Measurements from ENCODE around the gene MINK1.
A peak's percentile ranks its signal among the peaks of the same experiment; 100 is the strongest.
"Not testable (repeated sequence)": the region's sequence is repeated elsewhere in the genome, so short reads cannot be mapped to it uniquely, and the experiment has no call there.

Gene MINK1

DNA sequence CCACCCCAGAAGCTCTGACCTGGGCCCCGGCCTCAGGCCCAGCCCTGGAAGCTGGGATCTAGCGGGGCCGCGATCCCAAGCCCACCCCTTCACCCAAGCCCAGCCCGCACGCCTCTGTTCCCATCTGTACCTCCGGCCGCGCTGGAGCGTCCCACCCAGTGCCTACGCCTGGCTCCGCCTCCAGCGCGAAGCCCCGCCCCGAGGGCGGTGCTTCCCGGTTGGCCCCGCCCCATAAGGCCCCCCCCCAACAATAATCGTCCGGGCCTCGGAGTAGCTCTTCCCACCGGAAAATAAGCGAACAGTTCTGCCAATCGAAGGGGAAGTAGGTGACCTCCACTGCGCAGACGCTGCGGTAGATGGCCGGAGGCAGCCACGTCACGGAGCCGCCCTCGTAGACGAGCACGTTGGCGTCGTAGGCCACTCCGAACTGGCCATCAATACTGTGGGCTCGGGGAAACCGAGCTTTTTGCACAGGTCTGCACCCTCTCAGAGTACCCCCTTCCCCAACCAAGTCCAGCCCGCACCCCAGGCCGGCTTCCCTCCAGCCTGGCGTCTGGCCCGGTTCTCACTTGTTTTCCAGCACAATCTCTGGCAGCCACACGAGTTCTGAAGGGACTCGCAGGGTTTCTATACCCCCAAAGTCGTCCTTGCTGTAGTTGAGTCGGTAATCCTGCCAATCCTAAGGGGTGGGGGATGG, 68.7 kb downstream of the MINK1 start:
- no peak for DNase-seq

- DNase-seq, result no peak
These were observed 69.4 kb downstream of the MINK1 start for GRCh38 chr17:4902540-4902939.

- peak; percentile 40 for DNase-seq
These were observed 70.1 kb downstream of the MINK1 start, which contains the start of gene CHRNE for GRCh38 chr17:4903051-4903818. CHRNE (minus strand) TSS chr17:4903098; CDS start chr17:4903063, 35 bp downstream.

- not testable (repeated sequence) for DNase-seq
These were observed 73.5 kb downstream of the MINK1 start for GRCh38 chr17:4906642-4907041.

- DNase-seq, result no peak
These were observed 75.2 kb downstream of the MINK1 start for GRCh38 chr17:4908301-4908700.

GRCh38 chr17:4908711-4909496, 75.8 kb downstream of the MINK1 start:
- peak; percentile 45 for DNase-seq

- DNase-seq, result no peak
These were observed 80.9 kb downstream of the MINK1 start for GRCh38 chr17:4913994-4914393.

DNA sequence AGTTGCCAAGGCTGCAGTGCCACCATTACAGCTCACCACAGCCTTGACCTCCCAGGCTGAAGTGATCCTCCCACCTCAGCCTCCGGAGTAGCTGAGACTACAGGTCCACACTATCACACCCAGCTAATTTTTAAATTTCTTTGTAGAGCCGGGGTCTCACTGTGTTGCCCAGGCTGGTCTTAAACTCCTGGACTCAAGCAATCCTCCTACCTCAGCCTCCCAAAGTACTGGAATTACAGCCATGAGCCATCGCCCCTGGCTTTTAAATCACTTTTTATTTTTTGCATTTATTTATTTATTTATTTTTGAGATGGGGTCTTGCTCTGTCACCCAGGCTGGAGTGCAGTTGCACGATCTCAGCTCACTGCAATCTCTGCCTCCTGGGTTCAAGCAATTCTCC, 81.4 kb downstream of the MINK1 start:
- DNase-seq, result not testable (repeated sequence)

DNA sequence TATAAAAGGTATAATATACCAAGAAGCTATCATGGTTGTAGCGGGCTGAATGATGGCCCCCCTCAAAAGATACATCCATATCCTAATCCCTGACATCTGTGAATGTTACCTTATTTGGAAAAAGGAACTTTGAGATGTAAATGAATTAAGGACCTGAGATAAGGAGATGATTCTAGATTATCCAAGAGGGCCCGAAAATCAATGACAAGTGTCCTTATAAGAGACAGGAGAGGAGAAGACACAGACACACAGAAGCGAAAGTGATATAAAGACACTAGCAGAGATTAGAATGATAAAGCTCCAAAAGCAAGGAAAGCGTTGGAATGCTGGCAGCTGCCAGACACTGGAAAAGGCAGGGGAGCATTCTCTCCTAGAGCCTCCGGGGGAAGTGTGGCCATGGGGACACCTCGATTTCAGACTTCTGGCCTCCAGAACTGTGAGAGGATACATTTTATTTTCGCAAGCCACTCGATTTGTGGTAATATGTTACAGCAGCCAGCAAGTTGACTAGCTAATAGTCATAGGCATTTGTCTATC, 86.4 kb downstream of the MINK1 start:
- no peak for DNase-seq

- DNase-seq, result no peak
These were observed 87.4 kb downstream of the MINK1 start for GRCh38 chr17:4920351-4921048.

GRCh38 chr17:4921320-4921719, 88.2 kb downstream of the MINK1 start:
- DNase-seq, result no peak

- not testable (repeated sequence) for DNase-seq
These were observed 93.6 kb downstream of the MINK1 start for GRCh38 chr17:4926577-4927335.

GRCh38 chr17:4928881-4929280, 95.7 kb downstream of the MINK1 start:
- no peak for DNase-seq

DNA sequence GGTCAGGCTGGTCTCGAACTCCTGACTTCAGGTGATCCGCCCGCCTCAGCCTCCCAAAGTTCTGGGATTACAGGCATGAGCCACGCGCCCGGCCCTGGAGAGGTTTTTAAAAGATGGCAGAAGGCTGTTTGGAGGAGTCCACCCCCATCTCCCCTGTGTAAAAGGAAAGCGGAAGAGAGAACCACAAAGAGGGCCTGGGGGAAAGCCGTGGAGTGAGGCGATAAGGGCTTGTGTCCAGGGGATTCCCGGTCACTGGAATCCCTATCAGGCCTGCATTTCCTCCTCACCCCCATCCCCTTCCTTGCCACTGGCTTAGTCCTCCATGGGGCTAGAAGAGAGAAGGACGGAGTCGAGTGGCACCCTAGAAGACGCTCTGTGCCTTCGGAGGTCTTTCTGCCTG, 98.8 kb downstream of the MINK1 start, which contains the start of gene GP1BA:
Gene GP1BA (plus strand): TSS at position 315 of the 400 bp plus-strand sequence. CDS start 328 bp downstream, outside the sequence.
- DNase-seq, result no peak

DNA sequence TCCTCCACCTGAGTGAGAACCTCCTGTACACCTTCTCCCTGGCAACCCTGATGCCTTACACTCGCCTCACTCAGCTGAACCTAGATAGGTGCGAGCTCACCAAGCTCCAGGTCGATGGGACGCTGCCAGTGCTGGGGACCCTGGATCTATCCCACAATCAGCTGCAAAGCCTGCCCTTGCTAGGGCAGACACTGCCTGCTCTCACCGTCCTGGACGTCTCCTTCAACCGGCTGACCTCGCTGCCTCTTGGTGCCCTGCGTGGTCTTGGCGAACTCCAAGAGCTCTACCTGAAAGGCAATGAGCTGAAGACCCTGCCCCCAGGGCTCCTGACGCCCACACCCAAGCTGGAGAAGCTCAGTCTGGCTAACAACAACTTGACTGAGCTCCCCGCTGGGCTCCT, 99.6 kb downstream of the MINK1 start:
- no peak for DNase-seq

DNA sequence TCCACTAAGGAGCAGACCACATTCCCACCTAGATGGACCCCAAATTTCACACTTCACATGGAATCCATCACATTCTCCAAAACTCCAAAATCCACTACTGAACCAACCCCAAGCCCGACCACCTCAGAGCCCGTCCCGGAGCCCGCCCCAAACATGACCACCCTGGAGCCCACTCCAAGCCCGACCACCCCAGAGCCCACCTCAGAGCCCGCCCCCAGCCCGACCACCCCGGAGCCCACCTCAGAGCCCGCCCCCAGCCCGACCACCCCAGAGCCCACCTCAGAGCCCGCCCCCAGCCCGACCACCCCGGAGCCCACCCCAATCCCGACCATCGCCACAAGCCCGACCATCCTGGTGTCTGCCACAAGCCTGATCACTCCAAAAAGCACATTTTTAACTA, 100.5 kb downstream of the MINK1 start:
- no peak for DNase-seq

GRCh38 chr17:4934173-4934979, 101.2 kb downstream of the MINK1 start:
- no peak for DNase-seq

GRCh38 chr17:4935650-4936049, 102.5 kb downstream of the MINK1 start:
- DNase-seq, result no peak

DNA sequence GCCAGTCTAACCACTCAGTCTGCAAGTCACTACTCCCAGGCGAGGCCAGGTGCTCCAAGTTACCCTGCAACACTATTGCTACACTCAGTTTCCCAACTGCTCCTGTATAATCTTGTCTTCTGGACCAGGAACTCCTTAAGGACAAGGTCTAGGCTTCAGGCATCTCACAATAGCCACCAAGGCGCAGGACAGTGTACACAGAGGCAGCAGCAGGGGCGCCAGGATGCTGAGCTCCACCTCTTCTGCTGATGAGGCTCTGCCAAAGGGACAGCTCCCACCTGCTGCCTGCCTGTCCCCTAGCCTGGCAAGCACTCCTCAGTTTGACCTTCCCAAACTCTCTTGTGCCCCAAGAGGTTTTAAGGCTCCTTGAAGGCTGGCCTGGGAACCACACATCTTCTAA, 103.3 kb downstream of the MINK1 start:
- no peak for DNase-seq

DNA sequence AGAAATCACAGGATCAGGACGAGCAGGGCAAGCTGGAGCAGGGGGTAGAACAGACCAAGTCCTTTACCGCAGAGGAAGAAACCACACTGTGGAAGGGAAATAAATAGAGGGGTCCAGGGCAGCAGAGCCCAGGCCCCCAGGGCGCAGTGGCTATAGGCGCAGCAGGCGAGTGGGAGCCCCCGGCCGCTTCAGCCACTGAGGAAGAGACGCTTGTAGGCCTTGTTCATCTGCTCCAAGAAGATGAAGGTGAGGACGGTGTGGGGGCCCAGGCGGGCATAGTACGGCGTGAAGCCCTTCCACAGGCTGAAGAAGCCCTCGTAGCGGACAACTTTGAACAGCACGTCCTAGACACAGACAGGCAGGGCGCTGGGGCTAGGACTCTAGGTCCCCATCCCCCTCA, 104.4 kb downstream of the MINK1 start:
- no peak for DNase-seq

GRCh38 chr17:4938069-4938491, 104.9 kb downstream of the MINK1 start:
- no peak for DNase-seq
